Natural killer cell (primary cell): ENCODE results near the gene UMAD1. TPM values are rescaled to one million over a fixed set of nuclear protein-coding genes. Genes with fewer than 3 reads are reported as not detected.

Experiments used
- ATAC-seq, 3 donors: fragments of 150-1000 bp in 2 of 3; fragments of 200-7000 bp in 1 of 3; cut with Tn5 transposase; 1 replicate in 1 of 3; 2 replicates in 2 of 3; pipeline ENCODE4 v1.10.0; 2021; ENCODE audit warnings: mild to moderate bottlenecking in 2 of 3, moderate library complexity in 2 of 3
- DNase-seq, 2 donors: peaks; one replicate each; pipeline versions ENCODE4 v3.0.0 to v3.0.0-alpha.2; 2013 to 2021; ENCODE audit warnings: mixed read lengths in 1 of 2
- H3K27ac ChIP-seq: one replicate; pipeline ENCODE4 v1.5.1; 2013; ENCODE audit warnings: mild to moderate bottlenecking, low read length
- H3K27me3 ChIP-seq: one replicate; pipeline ENCODE4 v1.6.1; 2013; ENCODE audit warnings: low read length; ENCODE audit not compliant: control insufficient read depth, insufficient read depth
- H3K36me3 ChIP-seq: one replicate; pipeline ENCODE4 v1.6.1; 2013; ENCODE audit warnings: low read length; ENCODE audit not compliant: control insufficient read depth, insufficient read depth
- H3K4me1 ChIP-seq: one replicate; pipeline ENCODE4 v1.6.1; 2013; ENCODE audit warnings: low read length; ENCODE audit not compliant: control insufficient read depth, insufficient read depth
- H3K4me3 ChIP-seq: one replicate; pipeline ENCODE4 v1.5.1; 2013; ENCODE audit warnings: low read length
- H3K9me3 ChIP-seq: one replicate; pipeline ENCODE4 v1.6.1; 2013; ENCODE audit warnings: low read length; ENCODE audit not compliant: control insufficient read depth, insufficient read depth
- H3K27ac Mint-ChIP-seq, 2 donors: one replicate each; pipeline ENCODE4 v1.8.0; 2022; ENCODE audit warnings: mild to moderate bottlenecking in 2 of 2, mixed read lengths in 2 of 2, moderate library complexity in 1 of 2
- H3K27me3 Mint-ChIP-seq, 2 donors: one replicate each; pipeline ENCODE4 v1.8.0; 2022; ENCODE audit warnings: low read depth in 2 of 2, mixed read lengths in 2 of 2
- H3K36me3 Mint-ChIP-seq: one replicate; pipeline ENCODE4 v1.8.0; 2022; ENCODE audit warnings: mixed read lengths
- H3K4me1 Mint-ChIP-seq, 2 donors: one replicate each; pipeline ENCODE4 v1.8.0; 2022; ENCODE audit warnings: mixed read lengths in 2 of 2
- H3K4me3 Mint-ChIP-seq: one replicate; pipeline ENCODE4 v1.8.0; 2022; ENCODE audit warnings: mild to moderate bottlenecking, moderate library complexity, mixed read lengths
- H3K9me3 Mint-ChIP-seq, 2 donors: one replicate each; pipeline ENCODE4 v1.8.0; 2022; ENCODE audit warnings: mixed read lengths in 2 of 2
- WGBS: methylation state at CpG from one replicate; pipeline ENCODE4 v1.1.7; 2013; ENCODE audit warnings: missing lambda C conversion rate; ENCODE audit not compliant: insufficient coverage; 5-methylcytosine and 5-hydroxymethylcytosine counted together
- intact Hi-C: fragments of 100-400 bp; cut with micrococcal nuclease; formaldehyde crosslinking; loops from one replicate; pipeline ENCODE4 v1.14.2; 2022
- total RNA-seq, 4 donors: library from RNA; stranded (reverse); fragments of 120-200 nt in 1 of 4; gene quantifications; one replicate each; pipeline versions ENCODE4 v1.2.3 to v1.2.4, GENCODE V29; 2013 to 2022
- TF ChIP-seq, protein P1 (sequence below): fragments of 200-600 bp; IDR thresholded peaks from one replicate; pipeline ENCODE4 v1.8.0; 2022; ENCODE audit warnings: antibody characterized with exemption

The UMAD1 gene
- total RNA-seq, 3 donors from 2014 or later (not counting 1 experiment from before 2014, with no cell fraction given): 12.3 to 16.5 (median 14.6) TPM

DNA sequence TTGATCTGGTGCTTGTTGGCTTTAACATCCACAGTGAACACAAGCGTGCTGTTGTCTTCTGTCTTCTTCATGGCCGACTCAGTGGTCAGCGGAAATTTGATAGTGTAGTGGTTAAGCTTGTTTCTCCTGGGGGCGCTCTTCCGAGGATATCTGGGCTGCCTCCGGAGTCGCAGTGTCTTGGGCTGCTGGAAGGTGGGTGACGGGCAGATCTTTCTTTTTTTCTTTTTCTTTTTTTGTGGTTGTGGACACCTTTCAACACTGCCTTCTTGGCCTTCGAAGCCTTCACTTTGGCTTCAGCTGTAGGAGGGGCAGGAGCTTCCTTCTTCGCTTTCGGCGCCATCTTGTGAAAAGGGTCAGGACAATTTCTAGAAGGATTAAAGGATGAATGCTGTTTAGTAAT, 101.7 kb downstream of the UMAD1 start:
- DNase-seq (no peak), ATAC-seq (no peak)
- WGBS: 96% methylated on average over 12 of the region's 12 CpGs
- Histone ChIP-seq H3K9me3 (no peaks in the 10 kb centered on the region), H3K27ac (no peak overlapping the region), H3K4me1 (peaks cover 4% of the 10 kb centered on the region), H3K27me3 (no peaks in the 10 kb centered on the region), H3K36me3 (no peaks in the 10 kb centered on the region), H3K4me3 (no peak overlapping the region)
- TF ChIP-seq, protein P1, sequence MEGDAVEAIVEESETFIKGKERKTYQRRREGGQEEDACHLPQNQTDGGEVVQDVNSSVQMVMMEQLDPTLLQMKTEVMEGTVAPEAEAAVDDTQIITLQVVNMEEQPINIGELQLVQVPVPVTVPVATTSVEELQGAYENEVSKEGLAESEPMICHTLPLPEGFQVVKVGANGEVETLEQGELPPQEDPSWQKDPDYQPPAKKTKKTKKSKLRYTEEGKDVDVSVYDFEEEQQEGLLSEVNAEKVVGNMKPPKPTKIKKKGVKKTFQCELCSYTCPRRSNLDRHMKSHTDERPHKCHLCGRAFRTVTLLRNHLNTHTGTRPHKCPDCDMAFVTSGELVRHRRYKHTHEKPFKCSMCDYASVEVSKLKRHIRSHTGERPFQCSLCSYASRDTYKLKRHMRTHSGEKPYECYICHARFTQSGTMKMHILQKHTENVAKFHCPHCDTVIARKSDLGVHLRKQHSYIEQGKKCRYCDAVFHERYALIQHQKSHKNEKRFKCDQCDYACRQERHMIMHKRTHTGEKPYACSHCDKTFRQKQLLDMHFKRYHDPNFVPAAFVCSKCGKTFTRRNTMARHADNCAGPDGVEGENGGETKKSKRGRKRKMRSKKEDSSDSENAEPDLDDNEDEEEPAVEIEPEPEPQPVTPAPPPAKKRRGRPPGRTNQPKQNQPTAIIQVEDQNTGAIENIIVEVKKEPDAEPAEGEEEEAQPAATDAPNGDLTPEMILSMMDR: no peak
- no peak overlapping the region for H3K4me3 Mint-ChIP-seq
- no peak overlapping the region for H3K27ac Mint-ChIP-seq
- no peaks in the 10 kb centered on the region for H3K27me3 Mint-ChIP-seq
- no peaks in the 10 kb centered on the region for H3K36me3 Mint-ChIP-seq
- H3K4me1 Mint-ChIP-seq: peaks cover 9 to 13% of the 10 kb centered on the region in 2 donors
- intact Hi-C loops: no loop called here
- no peaks in the 10 kb centered on the region for H3K9me3 Mint-ChIP-seq

DNA sequence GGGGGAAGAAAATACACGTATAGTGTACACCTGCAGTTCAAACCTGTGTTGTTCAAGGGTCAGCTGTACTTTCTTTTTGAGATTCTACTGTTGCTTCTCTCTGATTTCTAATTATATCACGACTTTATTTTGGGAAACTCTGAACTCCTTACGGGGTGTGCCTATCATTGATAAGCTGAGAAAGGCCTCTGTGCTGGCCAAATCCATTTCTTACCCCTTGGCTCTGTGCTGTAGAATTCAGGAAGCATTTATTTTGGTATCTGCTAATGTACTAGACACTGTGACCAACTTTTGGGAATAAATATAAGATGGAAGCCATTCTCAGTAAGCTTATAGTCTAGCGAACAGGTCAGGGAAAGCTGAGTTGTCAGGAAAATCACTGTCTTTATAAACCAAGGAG, 104.7 kb downstream of the UMAD1 start:
- H3K4me3 ChIP-seq: no peak overlapping the region
- H3K27ac Mint-ChIP-seq: no peak overlapping the region
- H3K4me1 Mint-ChIP-seq: no peaks in the 10 kb centered on the region
- H3K27ac ChIP-seq: no peak overlapping the region
- no peaks in the 10 kb centered on the region for H3K9me3 ChIP-seq
- ATAC-seq (no peak), DNase-seq (no peak)
- intact Hi-C loops: no loop called here
- H3K36me3 ChIP-seq: no peaks in the 10 kb centered on the region
- no peaks in the 10 kb centered on the region for H3K9me3 Mint-ChIP-seq
- H3K4me3 Mint-ChIP-seq: no peak overlapping the region
- no peaks in the 10 kb centered on the region for H3K27me3 ChIP-seq
- no peaks in the 10 kb centered on the region for H3K36me3 Mint-ChIP-seq
- TF ChIP-seq, protein P1: no peak
- H3K4me1 ChIP-seq: no peaks in the 10 kb centered on the region
- 85% methylated on average over 4 of the region's 4 CpGs for WGBS
- H3K27me3 Mint-ChIP-seq: no peaks in the 10 kb centered on the region

- DNase-seq: no peak
Observed at GRCh38 chr7:7745966-7746365, 105.4 kb downstream of the UMAD1 start.

GRCh38 chr7:7746458-7746857, 105.9 kb downstream of the UMAD1 start:
- H3K27ac Mint-ChIP-seq: no peak overlapping the region
- H3K4me3 Mint-ChIP-seq: no peak overlapping the region
- H3K27me3 ChIP-seq: no peaks in the 10 kb centered on the region
- ATAC-seq (no peak), DNase-seq (no peak)
- TF ChIP-seq, protein P1: no peak
- H3K36me3 Mint-ChIP-seq: no peaks in the 10 kb centered on the region
- H3K9me3 ChIP-seq: no peaks in the 10 kb centered on the region
- H3K27ac ChIP-seq: no peak overlapping the region
- no peaks in the 10 kb centered on the region for H3K36me3 ChIP-seq
- no peaks in the 10 kb centered on the region for H3K9me3 Mint-ChIP-seq
- intact Hi-C loops: no loop called here
- no peaks in the 10 kb centered on the region for H3K4me1 ChIP-seq
- 84% methylated on average over 4 of the region's 4 CpGs for WGBS
- H3K4me3 ChIP-seq: no peak overlapping the region
- no peaks in the 10 kb centered on the region for H3K27me3 Mint-ChIP-seq
- H3K4me1 Mint-ChIP-seq: peaks cover 7 to 11% of the 10 kb centered on the region in 2 donors

More at GRCh38 chr7:7745966-7746365, 105.4 kb downstream of the UMAD1 start:
- Histone ChIP-seq H3K4me1 (no peaks in the 10 kb centered on the region), H3K36me3 (no peaks in the 10 kb centered on the region), H3K9me3 (no peaks in the 10 kb centered on the region), H3K27ac (no peak overlapping the region), H3K4me3 (no peak overlapping the region), H3K27me3 (no peaks in the 10 kb centered on the region)
- intact Hi-C loops: no loop called here
- Mint-ChIP-seq H3K4me3 (no peak overlapping the region), H3K9me3 (no peaks in the 10 kb centered on the region), H3K36me3 (no peaks in the 10 kb centered on the region), H3K27me3 (no peaks in the 10 kb centered on the region), H3K27ac (no peak overlapping the region), H3K4me1 (peaks cover 2 to 6% of the 10 kb centered on the region in 2 donors)
- ATAC-seq: no peak
- 70% methylated on average over 4 of the region's 4 CpGs for WGBS
- TF ChIP-seq, protein P1: no peak
